GM19324 (cell line): Measurements from ENCODE around the gene SENP3.
A peak's percentile ranks its signal among the peaks of the same experiment; 100 is the strongest.

Experiments
- ATAC-seq: cut with Tn5 transposase; IDR thresholded peaks from one replicate; pipeline ENCODE4 v1.9.1; 2021; ENCODE audit warnings: mild to moderate bottlenecking, moderate library complexity; ENCODE audit not compliant: unreplicated experiment, low FRiP score

Gene SENP3

DNA sequence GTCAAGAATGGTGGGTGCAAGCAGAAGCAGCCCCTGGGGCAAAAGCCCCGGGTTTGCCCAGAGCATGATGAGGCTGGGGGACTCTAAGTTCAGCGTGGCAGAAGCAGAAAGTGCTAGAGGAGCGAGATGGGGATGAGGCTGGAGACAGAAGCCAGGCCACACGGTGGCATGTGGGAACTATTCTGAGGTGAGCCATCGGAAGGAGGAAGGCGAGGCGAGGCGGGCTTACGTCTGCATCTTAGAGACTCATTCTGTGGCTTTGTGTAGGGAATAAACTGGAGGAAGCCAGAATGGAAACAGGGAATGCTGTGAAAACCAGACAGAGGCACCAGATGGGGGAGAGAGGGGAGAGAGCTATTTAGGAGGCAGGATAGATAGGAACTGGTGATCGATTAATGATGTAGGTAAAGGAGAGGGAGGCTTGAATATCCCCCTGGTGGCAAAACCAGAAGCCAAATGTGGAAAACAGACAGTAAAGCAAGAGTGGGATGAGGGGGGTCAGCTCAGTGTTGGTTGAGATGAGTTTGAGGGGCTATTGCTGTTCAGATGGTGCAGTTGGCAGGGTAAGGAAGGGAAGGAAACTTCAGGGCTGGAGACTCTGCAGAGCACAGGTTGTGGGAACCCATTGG is 6.3 kb upstream of the SENP3 start:
- ATAC-seq = no peak

DNA sequence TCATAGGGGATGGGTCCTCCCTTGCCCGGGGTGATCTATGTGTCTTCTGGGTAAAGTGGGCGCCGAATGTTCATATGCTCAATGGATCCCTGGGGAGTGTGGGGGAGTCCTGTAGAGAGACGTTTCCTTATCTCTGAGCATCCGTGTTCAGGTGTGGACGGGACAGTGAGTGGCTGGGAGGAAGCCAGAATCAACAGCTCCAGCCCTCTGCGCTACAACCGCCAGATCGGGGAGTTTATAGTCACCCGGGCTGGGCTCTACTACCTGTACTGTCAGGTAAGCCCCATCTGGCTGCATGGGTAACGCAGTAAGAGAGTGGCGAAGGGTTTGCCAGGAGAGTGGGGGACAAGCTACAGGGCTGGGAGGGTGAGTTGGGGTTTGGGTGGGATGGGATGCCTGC is 5.1 kb upstream of the SENP3 start:
- no peak for ATAC-seq

DNA sequence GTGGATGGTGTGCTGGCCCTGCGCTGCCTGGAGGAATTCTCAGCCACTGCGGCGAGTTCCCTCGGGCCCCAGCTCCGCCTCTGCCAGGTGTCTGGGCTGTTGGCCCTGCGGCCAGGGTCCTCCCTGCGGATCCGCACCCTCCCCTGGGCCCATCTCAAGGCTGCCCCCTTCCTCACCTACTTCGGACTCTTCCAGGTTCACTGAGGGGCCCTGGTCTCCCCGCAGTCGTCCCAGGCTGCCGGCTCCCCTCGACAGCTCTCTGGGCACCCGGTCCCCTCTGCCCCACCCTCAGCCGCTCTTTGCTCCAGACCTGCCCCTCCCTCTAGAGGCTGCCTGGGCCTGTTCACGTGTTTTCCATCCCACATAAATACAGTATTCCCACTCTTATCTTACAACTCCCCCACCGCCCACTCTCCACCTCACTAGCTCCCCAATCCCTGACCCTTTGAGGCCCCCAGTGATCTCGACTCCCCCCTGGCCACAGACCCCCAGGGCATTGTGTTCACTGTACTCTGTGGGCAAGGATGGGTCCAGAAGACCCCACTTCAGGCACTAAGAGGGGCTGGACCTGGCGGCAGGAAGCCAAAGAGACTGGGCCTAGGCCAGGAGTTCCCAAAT is 4.5 kb upstream of the SENP3 start:
- ATAC-seq = no peak

DNA sequence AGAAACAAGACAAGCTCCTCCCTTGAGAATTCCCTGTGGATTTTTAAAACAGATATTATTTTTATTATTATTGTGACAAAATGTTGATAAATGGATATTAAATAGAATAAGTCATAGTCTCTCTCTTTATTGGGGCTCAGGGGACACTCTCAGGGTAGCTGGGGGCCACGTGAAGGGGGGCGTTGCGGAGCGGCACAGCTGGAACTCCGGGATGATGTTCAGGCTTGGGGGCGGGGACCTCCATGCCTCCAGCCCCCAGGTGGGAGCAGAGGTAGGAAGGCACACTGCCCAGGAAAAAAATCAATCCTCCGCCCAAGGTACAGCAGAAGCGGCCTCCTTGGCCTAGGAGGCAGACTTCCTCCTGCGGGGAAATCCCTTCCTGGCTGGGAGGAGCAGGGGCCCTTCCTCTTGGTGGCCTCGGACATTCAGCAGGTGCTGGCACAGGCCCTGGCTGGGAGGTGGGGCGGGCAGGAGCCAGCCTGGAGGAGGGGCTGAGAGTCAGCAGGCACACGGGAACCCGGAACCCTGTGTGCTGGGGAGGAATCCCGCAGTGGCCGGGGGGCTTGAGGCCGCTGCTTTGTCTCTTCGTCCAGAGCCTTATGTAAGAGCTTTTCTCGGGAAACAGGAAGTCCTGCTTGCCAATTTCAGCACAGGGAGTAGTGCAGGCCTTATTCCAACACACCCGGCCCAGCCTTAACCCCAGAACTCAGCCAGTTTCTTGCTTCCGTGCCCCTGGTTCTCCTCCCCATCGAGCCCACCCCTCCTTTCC is 3.8 kb upstream of the SENP3 start:
- no peak for ATAC-seq

DNA sequence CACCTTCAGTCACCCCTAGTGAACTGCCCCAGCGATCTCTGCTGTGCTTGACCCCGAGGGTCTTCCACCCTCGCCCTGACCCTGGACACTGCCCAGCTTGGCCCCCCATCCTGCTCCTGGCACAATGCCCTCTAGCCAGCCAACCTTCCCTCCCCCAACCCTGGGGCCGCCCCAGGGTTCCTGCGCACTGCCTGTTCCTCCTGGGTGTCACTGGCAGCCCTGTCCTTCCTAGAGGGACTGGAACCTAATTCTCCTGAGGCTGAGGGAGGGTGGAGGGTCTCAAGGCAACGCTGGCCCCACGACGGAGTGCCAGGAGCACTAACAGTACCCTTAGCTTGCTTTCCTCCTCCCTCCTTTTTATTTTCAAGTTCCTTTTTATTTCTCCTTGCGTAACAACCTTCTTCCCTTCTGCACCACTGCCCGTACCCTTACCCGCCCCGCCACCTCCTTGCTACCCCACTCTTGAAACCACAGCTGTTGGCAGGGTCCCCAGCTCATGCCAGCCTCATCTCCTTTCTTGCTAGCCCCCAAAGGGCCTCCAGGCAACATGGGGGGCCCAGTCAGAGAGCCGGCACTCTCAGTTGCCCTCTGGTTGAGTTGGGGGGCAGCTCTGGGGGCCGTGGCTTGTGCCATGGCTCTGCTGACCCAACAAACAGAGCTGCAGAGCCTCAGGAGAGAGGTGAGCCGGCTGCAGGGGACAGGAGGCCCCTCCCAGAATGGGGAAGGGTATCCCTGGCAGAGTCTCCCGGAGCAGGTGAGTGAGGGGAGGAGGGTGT is 3.0 kb upstream of the SENP3 start, which contains the start of gene TNFSF13:
Gene TNFSF13 (plus strand): TSS at position 207 of the 776 bp plus-strand sequence. CDS start 290 bp downstream, at position 497.
- no peak for ATAC-seq

DNA sequence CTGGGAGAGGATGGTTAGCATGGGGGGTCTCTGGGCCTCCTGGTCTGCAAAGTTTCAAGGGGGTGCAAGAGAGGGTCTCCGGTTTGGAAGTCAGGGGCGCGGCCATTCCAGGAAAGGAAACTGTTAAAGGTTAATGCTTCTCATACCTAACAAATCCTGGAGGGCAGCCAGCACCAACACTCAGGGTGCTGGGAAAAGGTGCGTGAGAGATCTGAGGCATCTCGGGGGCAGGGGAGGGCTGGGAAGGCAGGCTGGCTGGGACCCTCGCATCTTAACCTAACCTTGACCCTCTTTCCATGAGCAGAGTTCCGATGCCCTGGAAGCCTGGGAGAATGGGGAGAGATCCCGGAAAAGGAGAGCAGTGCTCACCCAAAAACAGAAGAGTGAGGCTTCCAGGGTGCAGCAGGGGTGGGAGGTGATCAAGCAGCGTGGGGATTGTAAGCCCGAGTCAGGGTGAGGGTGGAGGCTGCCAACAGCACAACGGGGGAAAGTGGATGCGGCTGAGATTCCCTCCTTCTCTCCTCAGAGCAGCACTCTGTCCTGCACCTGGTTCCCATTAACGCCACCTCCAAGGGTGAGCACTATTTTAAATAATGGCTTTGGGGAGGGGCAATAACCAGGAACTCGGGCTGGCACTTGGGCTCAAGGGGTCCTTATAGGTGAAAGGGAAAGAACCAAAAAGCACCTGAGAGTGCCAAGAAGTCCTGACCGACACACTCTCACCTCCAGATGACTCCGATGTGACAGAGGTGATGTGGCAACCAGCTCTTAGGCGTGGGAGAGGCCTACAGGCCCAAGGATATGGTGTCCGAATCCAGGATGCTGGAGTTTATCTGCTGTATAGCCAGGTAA is 2.2 kb upstream of the SENP3 start:
- ATAC-seq = no peak

DNA sequence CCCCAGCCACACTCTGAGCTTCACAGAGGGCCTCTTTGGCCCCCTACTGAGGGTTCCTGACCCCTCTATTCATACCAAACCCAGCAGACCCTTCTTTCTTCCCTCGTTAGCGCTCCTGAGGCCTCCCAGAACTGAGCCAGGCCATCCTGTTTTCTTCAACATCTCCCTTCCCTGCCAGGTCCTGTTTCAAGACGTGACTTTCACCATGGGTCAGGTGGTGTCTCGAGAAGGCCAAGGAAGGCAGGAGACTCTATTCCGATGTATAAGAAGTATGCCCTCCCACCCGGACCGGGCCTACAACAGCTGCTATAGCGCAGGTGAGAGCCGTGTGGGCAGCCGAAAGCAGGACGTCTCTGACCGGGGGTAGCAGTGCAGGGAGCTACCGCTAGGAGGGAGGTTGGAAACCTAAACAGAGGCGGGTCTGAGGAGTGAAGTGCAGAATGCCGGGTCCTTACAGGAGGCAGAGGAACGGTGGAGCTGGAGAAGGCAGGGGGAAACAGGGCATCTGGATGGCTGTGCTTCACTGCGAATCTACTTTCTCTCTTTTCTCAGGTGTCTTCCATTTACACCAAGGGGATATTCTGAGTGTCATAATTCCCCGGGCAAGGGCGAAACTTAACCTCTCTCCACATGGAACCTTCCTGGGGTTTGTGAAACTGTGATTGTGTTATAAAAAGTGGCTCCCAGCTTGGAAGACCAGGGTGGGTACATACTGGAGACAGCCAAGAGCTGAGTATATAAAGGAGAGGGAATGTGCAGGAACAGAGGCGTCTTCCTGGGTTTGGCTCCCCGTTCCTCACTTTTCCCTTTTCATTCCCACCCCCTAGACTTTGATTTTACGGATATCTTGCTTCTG is 1.3 kb upstream of the SENP3 start:
- no peak for ATAC-seq

DNA sequence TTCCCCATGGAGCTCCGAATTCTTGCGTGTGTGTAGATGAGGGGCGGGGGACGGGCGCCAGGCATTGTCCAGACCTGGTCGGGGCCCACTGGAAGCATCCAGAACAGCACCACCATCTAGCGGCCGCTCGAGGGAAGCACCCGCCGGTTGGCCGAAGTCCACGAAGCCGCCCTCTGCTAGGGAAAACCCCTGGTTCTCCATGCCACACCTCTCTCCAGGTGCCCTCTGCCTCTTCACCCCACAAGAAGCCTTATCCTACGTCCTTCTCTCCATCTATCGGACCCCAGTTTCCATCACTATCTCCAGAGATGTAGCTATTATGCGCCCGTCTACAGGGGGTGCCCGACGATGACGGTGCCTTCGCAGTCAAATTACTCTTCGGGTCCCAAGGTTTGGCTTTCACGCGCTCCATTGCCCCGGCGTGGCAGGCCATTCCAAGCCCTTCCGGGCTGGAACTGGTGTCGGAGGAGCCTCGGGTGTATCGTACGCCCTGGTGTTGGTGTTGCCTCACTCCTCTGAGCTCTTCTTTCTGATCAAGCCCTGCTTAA is 617 bp upstream of the SENP3 start:
- ATAC-seq = peak; percentile 38

DNA sequence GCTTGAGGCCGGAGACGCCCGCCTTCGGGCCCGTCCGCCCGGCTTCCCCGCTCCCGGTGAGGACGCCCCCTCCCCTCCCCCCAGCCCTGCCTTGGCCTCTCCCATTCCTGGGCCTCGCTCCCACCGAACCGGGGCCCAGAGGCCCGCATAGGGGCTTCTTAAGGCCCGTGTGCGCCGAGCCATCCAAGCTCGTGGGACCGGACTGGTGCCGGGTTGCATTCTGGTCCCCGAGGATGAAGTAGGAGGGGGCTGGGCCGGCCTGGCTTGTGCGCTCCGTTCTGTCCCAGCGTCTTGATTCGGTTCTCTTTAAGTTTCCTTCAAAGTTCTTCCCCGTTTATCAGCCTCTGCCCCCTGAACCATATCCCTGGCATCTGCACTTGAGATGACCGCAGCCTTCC is 488 bp downstream of the SENP3 start:
- no peak for ATAC-seq

DNA sequence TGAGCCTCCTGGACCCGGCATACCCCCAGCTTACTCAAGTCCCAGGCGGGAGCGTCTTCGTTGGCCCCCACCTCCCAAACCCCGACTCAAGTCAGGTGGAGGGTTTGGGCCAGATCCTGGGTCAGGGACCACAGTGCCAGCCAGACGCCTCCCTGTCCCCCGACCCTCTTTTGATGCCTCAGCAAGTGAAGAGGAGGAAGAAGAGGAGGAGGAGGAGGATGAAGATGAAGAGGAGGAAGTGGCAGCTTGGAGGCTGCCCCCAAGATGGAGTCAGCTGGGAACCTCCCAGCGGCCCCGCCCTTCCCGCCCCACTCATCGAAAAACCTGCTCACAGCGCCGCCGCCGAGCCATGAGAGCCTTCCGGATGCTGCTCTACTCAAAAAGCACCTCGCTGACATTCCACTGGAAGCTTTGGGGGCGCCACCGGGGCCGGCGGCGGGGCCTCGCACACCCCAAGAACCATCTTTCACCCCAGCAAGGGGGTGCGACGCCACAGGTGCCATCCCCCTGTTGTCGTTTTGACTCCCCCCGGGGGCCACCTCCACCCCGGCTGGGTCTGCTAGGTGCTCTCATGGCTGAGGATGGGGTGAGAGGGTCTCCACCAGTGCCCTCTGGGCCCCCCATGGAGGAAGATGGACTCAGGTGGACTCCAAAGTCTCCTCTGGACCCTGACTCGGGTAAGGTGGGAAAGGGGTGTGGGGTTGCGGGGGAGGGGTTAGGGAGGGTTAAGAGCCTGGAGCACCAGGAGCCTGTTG is 1.6 kb downstream of the SENP3 start:
- ATAC-seq = no peak

DNA sequence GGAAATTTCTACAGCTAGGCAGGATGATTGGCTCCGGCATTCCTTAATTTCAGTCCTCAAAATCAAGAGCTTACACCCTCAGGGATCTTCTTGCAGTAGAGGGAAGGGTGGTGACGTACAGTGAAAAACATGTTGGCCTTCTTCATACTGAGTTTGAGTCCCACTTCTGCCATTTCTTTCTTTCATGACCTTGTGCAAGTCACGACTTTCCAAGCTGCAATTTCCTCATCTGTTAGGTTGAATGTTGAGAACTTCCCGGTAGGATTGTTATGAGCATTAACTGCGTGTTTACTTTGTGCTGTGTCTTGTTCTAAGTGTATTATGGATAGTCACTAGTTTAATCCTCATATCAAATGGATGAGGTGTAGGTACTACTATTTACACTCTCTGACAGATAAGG is 7.9 kb downstream of the SENP3 start:
- ATAC-seq = no peak

DNA sequence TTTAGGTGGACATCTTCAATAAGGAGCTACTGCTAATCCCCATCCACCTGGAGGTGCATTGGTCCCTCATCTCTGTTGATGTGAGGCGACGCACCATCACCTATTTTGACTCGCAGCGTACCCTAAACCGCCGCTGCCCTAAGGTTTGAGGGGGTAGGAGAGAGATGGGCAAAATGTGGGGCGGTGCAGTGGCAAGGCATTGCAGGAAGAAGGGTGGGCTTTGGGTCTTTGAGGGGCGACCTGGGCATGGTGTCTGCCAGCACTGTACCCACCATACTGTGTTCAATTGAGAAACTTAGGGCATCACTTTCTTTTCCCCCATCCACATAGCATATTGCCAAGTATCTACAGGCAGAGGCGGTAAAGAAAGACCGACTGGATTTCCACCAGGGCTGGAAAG is 8.6 kb downstream of the SENP3 start:
- ATAC-seq = no peak

DNA sequence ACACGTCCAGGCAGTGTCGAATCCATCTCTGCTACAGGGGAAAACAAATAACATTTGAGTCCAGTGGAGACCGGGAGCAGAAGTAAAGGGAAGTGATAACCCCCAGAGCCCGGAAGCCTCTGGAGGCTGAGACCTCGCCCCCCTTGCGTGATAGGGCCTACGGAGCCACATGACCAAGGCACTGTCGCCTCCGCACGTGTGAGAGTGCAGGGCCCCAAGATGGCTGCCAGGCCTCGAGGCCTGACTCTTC is 10.5 kb downstream of the SENP3 start:
- ATAC-seq = no peak

DNA sequence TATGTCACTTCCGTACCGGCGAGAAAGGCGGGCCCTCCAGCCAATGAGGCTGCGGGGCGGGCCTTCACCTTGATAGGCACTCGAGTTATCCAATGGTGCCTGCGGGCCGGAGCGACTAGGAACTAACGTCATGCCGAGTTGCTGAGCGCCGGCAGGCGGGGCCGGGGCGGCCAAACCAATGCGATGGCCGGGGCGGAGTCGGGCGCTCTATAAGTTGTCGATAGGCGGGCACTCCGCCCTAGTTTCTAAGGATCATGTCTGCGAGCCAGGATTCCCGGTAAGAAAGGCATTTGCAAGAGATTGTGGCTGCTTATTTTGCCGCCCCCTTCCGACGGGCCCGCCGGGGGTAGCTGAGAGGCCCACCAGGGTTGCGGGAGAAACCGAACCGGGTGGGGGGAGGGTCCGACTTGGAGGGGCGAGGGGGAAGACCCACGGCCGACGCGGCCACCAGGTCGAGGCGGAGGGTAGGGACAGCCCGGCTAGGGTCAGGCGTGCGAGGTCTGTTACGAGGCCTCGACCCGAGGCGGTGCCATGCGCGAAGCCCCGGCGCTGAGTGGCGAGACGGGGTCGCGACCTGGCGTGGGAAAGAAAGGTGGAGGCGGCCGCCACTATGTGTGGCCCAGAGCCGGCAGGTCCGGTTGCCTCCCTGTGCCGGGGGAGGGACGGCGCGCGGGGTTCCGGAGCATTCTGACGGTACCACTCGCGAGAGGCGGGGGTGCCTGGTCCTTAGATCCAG is 11.0 kb downstream of the SENP3 start:
- ATAC-seq = peak; percentile 91

DNA sequence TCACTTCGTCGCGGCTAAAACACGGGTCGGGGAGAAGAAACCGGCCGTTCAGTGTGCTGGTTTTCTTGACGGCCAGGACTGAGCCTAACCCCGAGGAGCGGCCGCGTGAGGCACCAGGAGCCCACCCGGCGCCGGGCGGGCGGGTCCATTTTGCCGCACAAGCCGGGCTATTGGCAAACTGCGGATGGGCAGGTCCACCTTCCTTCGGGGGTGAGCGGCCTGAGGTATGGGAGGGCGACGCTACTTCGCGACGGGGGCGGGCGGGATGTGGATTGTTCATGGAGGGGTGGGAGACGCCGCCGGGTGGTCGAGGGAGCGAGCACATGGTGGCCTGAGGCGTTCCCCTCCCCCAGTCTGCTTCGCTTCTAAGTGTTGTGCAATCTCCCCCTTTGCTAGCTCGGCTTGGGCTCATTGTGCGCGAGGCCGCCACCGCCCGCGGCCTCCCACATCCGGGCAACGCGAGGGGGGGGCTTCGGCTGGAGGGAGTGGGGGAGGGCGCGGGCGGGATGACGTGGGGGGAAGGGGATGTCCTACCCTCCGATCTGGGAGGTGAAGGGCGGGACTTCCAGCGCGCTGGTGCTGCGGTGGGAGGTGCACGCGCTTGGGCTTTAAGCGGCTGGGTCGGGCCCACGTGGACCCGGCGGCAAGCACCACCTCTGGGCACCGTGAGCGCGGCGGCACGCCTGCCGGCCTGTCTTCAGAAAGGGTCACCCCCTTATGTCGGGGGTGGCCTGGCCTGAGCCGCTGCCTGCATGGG is 11.8 kb downstream of the SENP3 start:
- peak; percentile 25 for ATAC-seq

DNA sequence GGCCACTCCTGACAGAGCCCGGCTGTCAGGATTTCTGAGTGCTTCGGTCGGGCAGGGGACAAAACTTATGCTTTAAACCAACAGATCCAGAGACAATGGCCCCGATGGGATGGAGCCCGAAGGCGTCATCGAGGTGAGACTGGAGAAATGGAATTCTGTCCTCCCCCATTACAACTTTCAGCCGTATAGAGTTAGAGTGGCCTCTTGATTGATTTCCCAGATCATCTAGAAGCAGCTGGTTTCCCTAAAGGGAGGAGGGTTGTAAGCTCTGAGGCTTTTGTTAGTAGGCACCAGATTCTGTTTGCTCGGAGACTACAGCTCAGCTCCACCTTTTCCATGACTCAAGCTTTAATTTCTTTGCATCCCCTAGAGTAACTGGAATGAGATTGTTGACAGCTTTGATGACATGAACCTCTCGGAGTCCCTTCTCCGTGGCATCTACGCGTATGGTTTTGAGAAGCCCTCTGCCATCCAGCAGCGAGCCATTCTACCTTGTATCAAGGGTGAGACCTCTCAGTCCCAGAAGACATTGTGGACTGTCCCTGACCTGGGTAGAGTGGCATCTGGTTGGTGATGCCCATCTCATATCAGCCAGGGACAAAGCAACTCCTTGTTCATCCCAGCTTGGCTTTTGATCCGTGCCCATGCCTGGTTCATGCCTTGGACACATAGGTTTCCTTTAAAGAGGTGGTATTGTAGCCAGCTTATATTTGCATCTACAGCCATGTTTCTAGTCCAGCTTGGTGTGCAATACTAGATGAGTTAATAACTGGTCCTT is 12.6 kb downstream of the SENP3 start:
- no peak for ATAC-seq
